HepG2 (cell line): ENCODE measurements around the gene SERPINI1. TPM values are rescaled to one million over a fixed set of nuclear protein-coding genes. Genes with fewer than 3 reads are reported as not detected.

ENCODE experiments used
- EP300 ChIP-seq, 3 experiments: sonication (generic) in 1 of 3; formaldehyde crosslinking in 1 of 3; IDR thresholded peaks; 2 replicates each; pipeline versions ENCODE4 v1.5.1 to v1.6.1; 2011 to 2020; ENCODE audit warnings: low read depth in 2 of 3, low read length in 2 of 3, borderline replicate concordance in 1 of 3, improper control_type of control experiment in 1 of 3, mild to moderate bottlenecking in 1 of 3, missing genetic modification reagents in 1 of 3, moderate library complexity in 1 of 3
- IRX3 ChIP-seq: sonication (generic); formaldehyde crosslinking; IDR thresholded peaks from 2 replicates; pipeline ENCODE4 v1.8.1; 2023; ENCODE audit warnings: mild to moderate bottlenecking, low read depth, missing genetic modification reagents, borderline replicate concordance
- KDM4B ChIP-seq: sonication (generic); formaldehyde crosslinking; IDR thresholded peaks from 2 replicates; pipeline ENCODE4 v1.4.0; 2020; ENCODE audit warnings: missing genetic modification reagents
- NCOA2 ChIP-seq: sonication (generic); formaldehyde crosslinking; IDR thresholded peaks from 2 replicates; pipeline ENCODE4 v1.8.0; 2022; ENCODE audit warnings: inconsistent platforms
- NFAT5 ChIP-seq: sonication (generic); formaldehyde crosslinking; IDR thresholded peaks from 2 replicates; pipeline ENCODE4 v1.4.0; 2020; ENCODE audit warnings: missing genetic modification reagents
- POLR2A ChIP-seq, 2 experiments: IDR thresholded peaks; 2 replicates each; pipeline ENCODE4 v1.6.1; 2011; ENCODE audit warnings: low read depth in 2 of 2, low read length in 2 of 2, mild to moderate bottlenecking in 1 of 2, moderate library complexity in 1 of 2; ENCODE audit not compliant: insufficient read depth in 1 of 2
- RERE ChIP-seq: IDR thresholded peaks from 2 replicates; pipeline ENCODE4 v1.6.1; 2016; ENCODE audit warnings: low read depth, missing genetic modification reagents, missing compliant biosample characterization
- RXRB ChIP-seq: IDR thresholded peaks from 2 replicates; pipeline ENCODE4 v1.6.1; 2016; ENCODE audit warnings: borderline replicate concordance, missing genetic modification reagents, missing compliant biosample characterization
- SRF ChIP-seq: IDR thresholded peaks from 2 replicates; pipeline ENCODE4 v1.6.1; 2011; ENCODE audit warnings: mild to moderate bottlenecking, low read depth, low read length, moderate library complexity
- TFAP4 ChIP-seq: sonication (generic); IDR thresholded peaks from 2 replicates; pipeline ENCODE4 v1.6.1; 2016; ENCODE audit warnings: low read depth, borderline replicate concordance
- ZNF639 ChIP-seq: conservative IDR thresholded peaks from 2 replicates; pipeline ENCODE4 v1.6.1; 2018; ENCODE audit warnings: missing genetic modification reagents
- ZNF816 ChIP-seq: sonication (generic); formaldehyde crosslinking; IDR thresholded peaks from 2 replicates; pipeline ENCODE4 v1.8.0; 2022; ENCODE audit warnings: missing genetic modification reagents, mild to moderate bottlenecking, borderline replicate concordance
- polyA plus RNA-seq, 8 experiments: library from polyadenylated mRNA; depleted of rRNA in 3 of 8; stranded (reverse) in 7 of 8; unstranded in 1 of 8; fragments of >200 nt; fragmentation: Illumina TruSeq in 4 of 8; extraction: Trizol in 4 of 8; gene quantifications; 2 replicates each; pipeline versions ENCODE4 v1.2.1 to v1.2.3, GENCODE V29; 2011 to 2016; ENCODE audit warnings: low read depth in 4 of 8, missing spikeins in 1 of 8, mixed read lengths in 1 of 8; ENCODE audit not compliant: insufficient read depth in 1 of 8
- total RNA-seq, 5 experiments: library from RNA; depleted of rRNA; stranded (reverse); fragments of >200 nt; fragmentation: Illumina TruSeq; extraction: Trizol; gene quantifications; 2 replicates each; pipeline ENCODE4 v1.2.3, GENCODE V29; 2016; ENCODE audit warnings: low read depth in 1 of 5

The SERPINI1 gene
- total and polyA plus RNA-seq, 2 of the 13 experiments (the other 11 are each of a cell fraction or from before 2014, with no cell fraction given) = 14.7 to 58.0 TPM

- TF ChIP-seq NFAT5 (CRISPR knock-in tag) (no peak), NCOA2 (peak; percentile 34; the same call in 1 of the 2 replicates), RERE (no peak), ZNF639 (CRISPR knock-in tag) (no peak), POLR2A (IDR thresholded peaks at IDR 0.05; ENCODE audit: insufficient read depth in 1 of 2, low read depth in 2 of 2, low read length in 2 of 2) (no peak), RXRB (peak; percentile 18; the same call in 1 of the 2 replicates), KDM4B (CRISPR knock-in tag) (no peak), SRF (peak; percentile 59; the same call in 1 of the 2 replicates), ZNF816 (no peak), TFAP4 (peak; percentile 91), IRX3 (CRISPR knock-in tag) (no peak), EP300 (IDR thresholded peaks at IDR 0.05; ENCODE audit: low read depth in 2 of 2, low read length in 2 of 2) (peak in 1 of 2 experiments; percentile 69; a peak in 2 of 4 replicates), EP300 (CRISPR knock-in tag; IDR thresholded peaks at IDR 0.05; ENCODE audit: borderline replicate concordance) (no peak)
Observed at GRCh38 chr3:167813169-167814123, 77.9 kb downstream of the SERPINI1 start (continued).
